WTC11 (cell line): Measurements from ENCODE around the gene NDUFS6. TPM values are rescaled to one million over a fixed set of nuclear protein-coding genes. Genes with fewer than 3 reads are reported as not detected.

ENCODE experiments used
- ATAC-seq: fragments of 200-7000 bp; cut with Tn5 transposase; 2 replicates; pipeline ENCODE4 v1.10.0; 2021; ENCODE audit warnings: mild to moderate bottlenecking, moderate library complexity
- CTCF ChIA-PET: fragments of 300-600 bp; sonication (Branson Sonifier 250); formaldehyde crosslinking; loops from one replicate; lab custom pipeline; 2021; ENCODE audit warnings: antibody characterized with exemption; lab: Charles Lee
- POLR2A ChIA-PET: fragments of 350-600 bp; sonication (Branson Sonifier 250); formaldehyde crosslinking; loops from one replicate; lab custom pipeline; 2021; ENCODE audit warnings: antibody characterized with exemption; lab: Charles Lee
- DNase-seq: peaks from one replicate; pipeline ENCODE4 v3.0.0; 2021; ENCODE audit warnings: low spot score
- H3K27ac Mint-ChIP-seq: 2 replicates; pipeline ENCODE4 v1.8.0; 2021; ENCODE audit warnings: mixed read lengths
- H3K27me3 Mint-ChIP-seq: 2 replicates; pipeline ENCODE4 v1.8.0; 2021; ENCODE audit warnings: low read depth, mild to moderate bottlenecking, moderate library complexity, mixed read lengths
- H3K36me3 Mint-ChIP-seq: 2 replicates; pipeline ENCODE4 v1.8.0; 2021; ENCODE audit warnings: mixed read lengths
- H3K4me1 Mint-ChIP-seq: 2 replicates; pipeline ENCODE4 v1.8.0; 2022; ENCODE audit warnings: mixed read lengths
- H3K4me3 Mint-ChIP-seq: 2 replicates; pipeline ENCODE4 v1.8.0; 2021; ENCODE audit warnings: mild to moderate bottlenecking, moderate library complexity, mixed read lengths
- H3K9me3 Mint-ChIP-seq: 2 replicates; pipeline ENCODE4 v1.8.0; 2021; ENCODE audit warnings: mixed read lengths
- CBFB ChIP-seq: sonication (generic); formaldehyde crosslinking; IDR thresholded peaks from 2 replicates; pipeline ENCODE4 v1.8.1; 2022; ENCODE audit warnings: mild to moderate bottlenecking, low read depth, missing genetic modification reagents
- ELF4 ChIP-seq: sonication (generic); formaldehyde crosslinking; IDR thresholded peaks from 2 replicates; pipeline ENCODE4 v1.8.1; 2022; ENCODE audit warnings: low read depth, mild to moderate bottlenecking, moderate library complexity, missing genetic modification reagents
- ETV6 ChIP-seq: sonication (generic); formaldehyde crosslinking; IDR thresholded peaks from 2 replicates; pipeline ENCODE4 v1.8.1; 2022; ENCODE audit warnings: mild to moderate bottlenecking, missing genetic modification reagents
- FOXK1 ChIP-seq: sonication (generic); formaldehyde crosslinking; IDR thresholded peaks from 2 replicates; pipeline ENCODE4 v1.8.0; 2022; ENCODE audit warnings: mild to moderate bottlenecking, moderate library complexity, missing genetic modification reagents
- GRHL2 ChIP-seq: fragments of 250-450 bp; sonication (Bioruptor Pico); IDR thresholded peaks from 2 replicates; pipeline ENCODE4 v1.8.0; 2022; ENCODE audit warnings: mild to moderate bottlenecking, moderate library complexity; ENCODE audit not compliant: insufficient replicate concordance, severe bottlenecking
- GTF2I ChIP-seq: fragments of 250-450 bp; sonication (Bioruptor Pico); conservative IDR thresholded peaks from 2 replicates; pipeline ENCODE4 v1.4.0; 2021; ENCODE audit warnings: mild to moderate bottlenecking
- HMGA2 ChIP-seq: fragments of 250-450 bp; sonication (Bioruptor Pico); IDR thresholded peaks from 2 replicates; pipeline ENCODE4 v1.4.0; 2021; ENCODE audit warnings: mild to moderate bottlenecking, moderate library complexity
- IRF2 ChIP-seq: sonication (generic); formaldehyde crosslinking; IDR thresholded peaks from 2 replicates; pipeline ENCODE4 v1.8.0; 2022; ENCODE audit warnings: low read depth, missing genetic modification reagents, borderline replicate concordance
- JUN ChIP-seq: sonication (generic); formaldehyde crosslinking; IDR thresholded peaks from 2 replicates; pipeline ENCODE4 v1.8.0; 2023; ENCODE audit warnings: mild to moderate bottlenecking, missing genetic modification reagents
- KAT7 ChIP-seq: sonication (generic); formaldehyde crosslinking; IDR thresholded peaks from 2 replicates; pipeline ENCODE4 v1.8.1; 2023; ENCODE audit warnings: missing genetic modification reagents, mild to moderate bottlenecking, borderline replicate concordance
- NFE2L1 ChIP-seq: sonication (generic); formaldehyde crosslinking; IDR thresholded peaks from 2 replicates; pipeline ENCODE4 v1.8.1; 2023; ENCODE audit warnings: missing genetic modification reagents
- NR1H2 ChIP-seq: sonication (generic); formaldehyde crosslinking; IDR thresholded peaks from 2 replicates; pipeline ENCODE4 v1.9.0; 2021; ENCODE audit warnings: mild to moderate bottlenecking, moderate library complexity, missing genetic modification reagents
- NR3C1 ChIP-seq: sonication (generic); formaldehyde crosslinking; conservative IDR thresholded peaks from 2 replicates; pipeline ENCODE4 v1.8.1; 2023; ENCODE audit warnings: low read depth, mild to moderate bottlenecking, missing genetic modification reagents
- SP1 ChIP-seq: sonication (generic); formaldehyde crosslinking; conservative IDR thresholded peaks from 2 replicates; pipeline ENCODE4 v1.8.1; 2022; ENCODE audit warnings: missing genetic modification reagents
- TEAD1 ChIP-seq: sonication (generic); formaldehyde crosslinking; IDR thresholded peaks from 2 replicates; pipeline ENCODE4 v1.8.0; 2022; ENCODE audit warnings: mild to moderate bottlenecking, missing genetic modification reagents
- ZBTB21 ChIP-seq: sonication (generic); formaldehyde crosslinking; IDR thresholded peaks from 2 replicates; pipeline ENCODE4 v1.8.1; 2023; ENCODE audit warnings: mild to moderate bottlenecking, missing genetic modification reagents, borderline replicate concordance
- ZNF121 ChIP-seq: sonication (generic); formaldehyde crosslinking; IDR thresholded peaks from 2 replicates; pipeline ENCODE4 v1.8.0; 2023; ENCODE audit warnings: missing genetic modification reagents
- ZNF263 ChIP-seq: sonication (generic); formaldehyde crosslinking; IDR thresholded peaks from 2 replicates; pipeline ENCODE4 v1.8.1; 2022; ENCODE audit warnings: low read depth, mild to moderate bottlenecking, moderate library complexity, missing genetic modification reagents
- ZNF396 ChIP-seq: fragments of 250-450 bp; sonication (Bioruptor Pico); IDR thresholded peaks from 2 replicates; pipeline ENCODE4 v1.8.0; 2021; ENCODE audit warnings: mild to moderate bottlenecking, moderate library complexity, borderline replicate concordance
- ZNF416 ChIP-seq: fragments of 250-450 bp; sonication (Bioruptor Pico); IDR thresholded peaks from 2 replicates; pipeline ENCODE4 v1.9.0; 2021; ENCODE audit warnings: mild to moderate bottlenecking, inconsistent platforms
- ZNF423 ChIP-seq: fragments of 250-450 bp; sonication (Bioruptor Pico); IDR thresholded peaks from 2 replicates; pipeline ENCODE4 v2.1.2; 2022; ENCODE audit warnings: mild to moderate bottlenecking, moderate library complexity
- ZNF671 ChIP-seq: fragments of 250-450 bp; sonication (Bioruptor Pico); IDR thresholded peaks from 2 replicates; pipeline ENCODE4 v1.8.0; 2021; ENCODE audit warnings: mild to moderate bottlenecking
- total RNA-seq: library from RNA; stranded (reverse); gene quantifications from 3 replicates; pipeline ENCODE4 v1.2.3, GENCODE V29; 2021
- TF ChIP-seq, protein P1 (sequence below): sonication (generic); formaldehyde crosslinking; IDR thresholded peaks from 2 replicates; pipeline ENCODE4 v1.8.1; 2023; ENCODE audit warnings: mild to moderate bottlenecking, missing genetic modification reagents
- TF ChIP-seq, protein P2 (sequence below): sonication (generic); formaldehyde crosslinking; IDR thresholded peaks from 2 replicates; pipeline ENCODE4 v1.8.1; 2022; ENCODE audit warnings: mild to moderate bottlenecking, moderate library complexity, missing genetic modification reagents
- TF ChIP-seq, protein P3 (sequence below): sonication (generic); formaldehyde crosslinking; IDR thresholded peaks from 2 replicates; pipeline ENCODE4 v1.8.1; 2023; ENCODE audit warnings: mild to moderate bottlenecking, moderate library complexity, missing genetic modification reagents
- TF ChIP-seq, protein P4 (sequence below): sonication (generic); formaldehyde crosslinking; IDR thresholded peaks from 2 replicates; pipeline ENCODE4 v1.8.0; 2023; ENCODE audit warnings: missing genetic modification reagents
- TF ChIP-seq, protein P5 (sequence below): fragments of 250-450 bp; sonication (Bioruptor Pico); IDR thresholded peaks from 2 replicates; pipeline ENCODE4 v1.9.0; 2021; ENCODE audit warnings: mild to moderate bottlenecking

The NDUFS6 gene
- total RNA-seq, 1 experiment from 2014 or later = 84.3 TPM

DNA sequence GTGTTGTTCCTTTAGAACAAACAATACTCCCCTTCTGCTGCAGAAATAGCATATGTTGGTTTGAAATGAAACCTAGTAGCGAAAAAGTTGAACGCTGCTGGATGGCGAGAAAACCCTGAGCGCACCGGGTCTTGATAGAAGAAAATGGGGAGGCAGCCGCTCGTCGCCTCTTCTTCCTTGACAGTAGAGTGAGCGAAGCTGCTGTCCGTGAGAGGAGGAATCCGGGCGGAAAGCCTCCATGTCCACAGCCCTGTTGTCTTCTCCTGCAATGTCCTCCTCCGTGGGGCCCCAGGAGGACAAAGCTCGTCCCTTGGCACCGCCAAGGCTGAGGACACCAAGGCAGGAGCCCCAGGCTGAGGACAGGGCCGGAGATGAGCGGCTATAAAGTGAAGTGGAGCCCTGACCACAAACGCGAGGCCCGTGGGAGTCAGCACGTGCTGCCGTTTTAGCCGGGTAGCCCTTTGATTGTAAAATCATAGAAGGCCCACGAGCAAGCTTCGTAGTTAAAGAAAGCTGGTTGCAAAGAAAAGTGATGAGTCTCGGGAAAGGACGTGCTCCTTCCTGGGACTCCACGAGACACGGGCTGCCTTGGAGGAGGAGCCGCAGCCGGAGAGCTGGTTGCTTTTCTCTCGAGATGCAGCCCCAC lies 37.1 kb upstream of the NDUFS6 start:
- H3K36me3 Mint-ChIP-seq = no peaks in the 10 kb centered on the region
- peaks cover 11% of the 10 kb centered on the region for H3K4me1 Mint-ChIP-seq
- DNase-seq = no peak
- no peak overlapping the region for H3K27ac Mint-ChIP-seq
- no peak for ATAC-seq
- POLR2A ChIA-PET = no interaction called here
- CTCF ChIA-PET = interaction anchor here (0.6 to 2.6 kb wide), 31 partner anchors 8 to 406 kb away, joined by 3 to 19 read pairs (median 4); partner anchors contain the start of gene NDUFS6
- TF ChIP-seq ZNF416 (CRISPR knock-in tag) = no peak
- no peak for TF ChIP-seq ZNF263 (CRISPR knock-in tag)
- TF ChIP-seq, protein P1, sequence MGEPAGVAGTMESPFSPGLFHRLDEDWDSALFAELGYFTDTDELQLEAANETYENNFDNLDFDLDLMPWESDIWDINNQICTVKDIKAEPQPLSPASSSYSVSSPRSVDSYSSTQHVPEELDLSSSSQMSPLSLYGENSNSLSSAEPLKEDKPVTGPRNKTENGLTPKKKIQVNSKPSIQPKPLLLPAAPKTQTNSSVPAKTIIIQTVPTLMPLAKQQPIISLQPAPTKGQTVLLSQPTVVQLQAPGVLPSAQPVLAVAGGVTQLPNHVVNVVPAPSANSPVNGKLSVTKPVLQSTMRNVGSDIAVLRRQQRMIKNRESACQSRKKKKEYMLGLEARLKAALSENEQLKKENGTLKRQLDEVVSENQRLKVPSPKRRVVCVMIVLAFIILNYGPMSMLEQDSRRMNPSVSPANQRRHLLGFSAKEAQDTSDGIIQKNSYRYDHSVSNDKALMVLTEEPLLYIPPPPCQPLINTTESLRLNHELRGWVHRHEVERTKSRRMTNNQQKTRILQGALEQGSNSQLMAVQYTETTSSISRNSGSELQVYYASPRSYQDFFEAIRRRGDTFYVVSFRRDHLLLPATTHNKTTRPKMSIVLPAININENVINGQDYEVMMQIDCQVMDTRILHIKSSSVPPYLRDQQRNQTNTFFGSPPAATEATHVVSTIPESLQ (CRISPR knock-in tag) = no peak
- TF ChIP-seq, protein P2, sequence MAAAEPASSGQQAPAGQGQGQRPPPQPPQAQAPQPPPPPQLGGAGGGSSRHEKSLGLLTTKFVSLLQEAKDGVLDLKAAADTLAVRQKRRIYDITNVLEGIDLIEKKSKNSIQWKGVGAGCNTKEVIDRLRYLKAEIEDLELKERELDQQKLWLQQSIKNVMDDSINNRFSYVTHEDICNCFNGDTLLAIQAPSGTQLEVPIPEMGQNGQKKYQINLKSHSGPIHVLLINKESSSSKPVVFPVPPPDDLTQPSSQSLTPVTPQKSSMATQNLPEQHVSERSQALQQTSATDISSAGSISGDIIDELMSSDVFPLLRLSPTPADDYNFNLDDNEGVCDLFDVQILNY (CRISPR knock-in tag) = no peak
- TF ChIP-seq ZNF423 (CRISPR knock-in tag) = no peak
- TF ChIP-seq ZNF671 = no peak
- no peak for TF ChIP-seq IRF2
- TF ChIP-seq, protein P3, sequence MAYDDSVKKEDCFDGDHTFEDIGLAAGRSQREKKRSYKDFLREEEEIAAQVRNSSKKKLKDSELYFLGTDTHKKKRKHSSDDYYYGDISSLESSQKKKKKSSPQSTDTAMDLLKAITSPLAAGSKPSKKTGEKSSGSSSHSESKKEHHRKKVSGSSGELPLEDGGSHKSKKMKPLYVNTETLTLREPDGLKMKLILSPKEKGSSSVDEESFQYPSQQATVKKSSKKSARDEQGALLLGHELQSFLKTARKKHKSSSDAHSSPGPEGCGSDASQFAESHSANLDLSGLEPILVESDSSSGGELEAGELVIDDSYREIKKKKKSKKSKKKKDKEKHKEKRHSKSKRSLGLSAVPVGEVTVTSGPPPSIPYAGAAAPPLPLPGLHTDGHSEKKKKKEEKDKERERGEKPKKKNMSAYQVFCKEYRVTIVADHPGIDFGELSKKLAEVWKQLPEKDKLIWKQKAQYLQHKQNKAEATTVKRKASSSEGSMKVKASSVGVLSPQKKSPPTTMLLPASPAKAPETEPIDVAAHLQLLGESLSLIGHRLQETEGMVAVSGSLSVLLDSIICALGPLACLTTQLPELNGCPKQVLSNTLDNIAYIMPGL = no peak
- no peak for TF ChIP-seq ELF4
- TF ChIP-seq, protein P4, sequence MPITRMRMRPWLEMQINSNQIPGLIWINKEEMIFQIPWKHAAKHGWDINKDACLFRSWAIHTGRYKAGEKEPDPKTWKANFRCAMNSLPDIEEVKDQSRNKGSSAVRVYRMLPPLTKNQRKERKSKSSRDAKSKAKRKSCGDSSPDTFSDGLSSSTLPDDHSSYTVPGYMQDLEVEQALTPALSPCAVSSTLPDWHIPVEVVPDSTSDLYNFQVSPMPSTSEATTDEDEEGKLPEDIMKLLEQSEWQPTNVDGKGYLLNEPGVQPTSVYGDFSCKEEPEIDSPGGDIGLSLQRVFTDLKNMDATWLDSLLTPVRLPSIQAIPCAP (CRISPR knock-in tag) = no peak
- TF ChIP-seq ZBTB21 (CRISPR knock-in tag) = no peak
- TF ChIP-seq NR3C1 (CRISPR knock-in tag) = no peak
- TF ChIP-seq HMGA2 (CRISPR knock-in tag) = no peak
- no peak for TF ChIP-seq NR1H2 (CRISPR knock-in tag)
- no peak for TF ChIP-seq KAT7 (CRISPR knock-in tag)
- TF ChIP-seq ZNF121 (CRISPR knock-in tag) = no peak
- no peak for TF ChIP-seq GRHL2 (CRISPR knock-in tag)
- TF ChIP-seq, all 79 proteins: peak for 0
- no peaks in the 10 kb centered on the region for H3K9me3 Mint-ChIP-seq
- H3K4me3 Mint-ChIP-seq = no peak overlapping the region
- H3K27me3 Mint-ChIP-seq = no peaks in the 10 kb centered on the region; the same call in 1 of the 2 replicates

DNA sequence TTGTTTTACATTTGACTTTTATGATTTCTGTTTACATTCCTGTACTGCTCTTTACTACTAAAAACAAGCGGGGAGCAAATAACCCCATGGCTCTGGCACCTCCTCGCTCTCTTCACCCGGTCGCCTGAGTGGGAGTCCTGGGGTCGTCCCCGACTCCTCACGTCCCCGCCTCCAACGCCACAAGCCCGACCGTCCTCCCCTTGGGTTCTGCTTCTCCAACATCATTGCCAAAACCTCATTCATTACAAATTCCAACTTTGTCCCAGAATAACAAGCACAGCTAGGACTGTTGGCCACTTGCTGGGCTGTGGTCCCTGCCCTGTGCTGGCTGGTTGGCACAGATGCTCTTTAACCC lies 36.6 kb upstream of the NDUFS6 start:
- Mint-ChIP-seq H3K4me3 (no peak overlapping the region), H3K4me1 (peaks cover 11% of the 10 kb centered on the region), H3K36me3 (no peaks in the 10 kb centered on the region), H3K27ac (no peak overlapping the region), H3K9me3 (no peaks in the 10 kb centered on the region), H3K27me3 (no peaks in the 10 kb centered on the region; the same call in 1 of the 2 replicates)
- DNase-seq (no peak), ATAC-seq (no peak)
- CTCF ChIA-PET = interaction anchor here (0.7 to 2.6 kb wide), 9 partner anchors 11 to 275 kb away, joined by 3 to 19 read pairs (median 3); partner anchors contain the start of gene NDUFS6
- TF ChIP-seq FOXK1 (no peak), NFE2L1 (no peak), ZNF396 (no peak), ETV6 (CRISPR knock-in tag) (no peak), CBFB (CRISPR knock-in tag) (no peak), JUN (CRISPR knock-in tag) (no peak), GTF2I (no peak), SP1 (CRISPR knock-in tag) (no peak), TEAD1 (CRISPR knock-in tag) (no peak)
- TF ChIP-seq, protein P5, sequence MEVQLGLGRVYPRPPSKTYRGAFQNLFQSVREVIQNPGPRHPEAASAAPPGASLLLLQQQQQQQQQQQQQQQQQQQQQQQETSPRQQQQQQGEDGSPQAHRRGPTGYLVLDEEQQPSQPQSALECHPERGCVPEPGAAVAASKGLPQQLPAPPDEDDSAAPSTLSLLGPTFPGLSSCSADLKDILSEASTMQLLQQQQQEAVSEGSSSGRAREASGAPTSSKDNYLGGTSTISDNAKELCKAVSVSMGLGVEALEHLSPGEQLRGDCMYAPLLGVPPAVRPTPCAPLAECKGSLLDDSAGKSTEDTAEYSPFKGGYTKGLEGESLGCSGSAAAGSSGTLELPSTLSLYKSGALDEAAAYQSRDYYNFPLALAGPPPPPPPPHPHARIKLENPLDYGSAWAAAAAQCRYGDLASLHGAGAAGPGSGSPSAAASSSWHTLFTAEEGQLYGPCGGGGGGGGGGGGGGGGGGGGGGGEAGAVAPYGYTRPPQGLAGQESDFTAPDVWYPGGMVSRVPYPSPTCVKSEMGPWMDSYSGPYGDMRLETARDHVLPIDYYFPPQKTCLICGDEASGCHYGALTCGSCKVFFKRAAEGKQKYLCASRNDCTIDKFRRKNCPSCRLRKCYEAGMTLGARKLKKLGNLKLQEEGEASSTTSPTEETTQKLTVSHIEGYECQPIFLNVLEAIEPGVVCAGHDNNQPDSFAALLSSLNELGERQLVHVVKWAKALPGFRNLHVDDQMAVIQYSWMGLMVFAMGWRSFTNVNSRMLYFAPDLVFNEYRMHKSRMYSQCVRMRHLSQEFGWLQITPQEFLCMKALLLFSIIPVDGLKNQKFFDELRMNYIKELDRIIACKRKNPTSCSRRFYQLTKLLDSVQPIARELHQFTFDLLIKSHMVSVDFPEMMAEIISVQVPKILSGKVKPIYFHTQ = no peak
- POLR2A ChIA-PET = no interaction called here
